T-helper 1 cell treated with Interleukin-12 subunit alpha and Interleukin-12 subunit beta and Interleukin-4 antibody, amounts not matched to agents 30 μg/mL and 1 μg/mL, for 36 hours (primary cell): ENCODE results near the gene CPB2.

Experiments
- H3K27ac Mint-ChIP-seq: one replicate; pipeline ENCODE4 v1.8.0; 2021; ENCODE audit warnings: mild to moderate bottlenecking, mixed read lengths
- H3K27me3 Mint-ChIP-seq: one replicate; pipeline ENCODE4 v1.8.0; 2021; ENCODE audit warnings: low read depth, mixed read lengths
- H3K36me3 Mint-ChIP-seq: one replicate; pipeline ENCODE4 v1.8.0; 2021; ENCODE audit warnings: low read depth, mixed read lengths
- H3K4me1 Mint-ChIP-seq: one replicate; pipeline ENCODE4 v1.8.0; 2021; ENCODE audit warnings: low read depth, mixed read lengths
- H3K4me3 Mint-ChIP-seq: one replicate; pipeline ENCODE4 v1.8.0; 2021; ENCODE audit warnings: mild to moderate bottlenecking, moderate library complexity, mixed read lengths
- H3K9me3 Mint-ChIP-seq: one replicate; pipeline ENCODE4 v1.8.0; 2021; ENCODE audit warnings: mixed read lengths

CPB2 gene

GRCh38 chr13:46121033-46121432, 16.2 kb upstream of the CPB2 start:
- Mint-ChIP-seq H3K4me3 (no peak overlapping the region), H3K27me3 (peaks cover 17% of the 10 kb centered on the region), H3K36me3 (peaks cover 9% of the 10 kb centered on the region), H3K4me1 (peaks cover 18% of the 10 kb centered on the region), H3K9me3 (no peaks in the 10 kb centered on the region), H3K27ac (no peak overlapping the region)

- peaks cover 17% of the 10 kb centered on the region for H3K27me3 Mint-ChIP-seq
- peaks cover 2% of the 10 kb centered on the region for H3K36me3 Mint-ChIP-seq
- H3K4me1 Mint-ChIP-seq: peaks cover 9% of the 10 kb centered on the region
- no peak overlapping the region for H3K27ac Mint-ChIP-seq
- H3K9me3 Mint-ChIP-seq: no peaks in the 10 kb centered on the region
- no peak overlapping the region for H3K4me3 Mint-ChIP-seq
These were observed 15.2 kb upstream of the CPB2 start for GRCh38 chr13:46119883-46120614.

- Mint-ChIP-seq H3K4me1 (no peaks in the 10 kb centered on the region), H3K27ac (no peak overlapping the region), H3K4me3 (no peak overlapping the region)
These were observed 12.0 kb upstream of the CPB2 start for GRCh38 chr13:46116653-46117502.

GRCh38 chr13:46114613-46115012, 9.8 kb upstream of the CPB2 start:
- Mint-ChIP-seq H3K4me1 (no peaks in the 10 kb centered on the region), H3K4me3 (no peak overlapping the region), H3K36me3 (no peaks in the 10 kb centered on the region), H3K9me3 (no peaks in the 10 kb centered on the region), H3K27me3 (peaks cover 44% of the 10 kb centered on the region), H3K27ac (no peak overlapping the region)

More at GRCh38 chr13:46116653-46117502, 12.0 kb upstream of the CPB2 start:
- no peaks in the 10 kb centered on the region for H3K9me3 Mint-ChIP-seq
- H3K36me3 Mint-ChIP-seq: no peaks in the 10 kb centered on the region
- peaks cover 35% of the 10 kb centered on the region for H3K27me3 Mint-ChIP-seq

GRCh38 chr13:46113596-46113995, 8.8 kb upstream of the CPB2 start:
- Mint-ChIP-seq H3K4me3 (no peak overlapping the region), H3K4me1 (no peaks in the 10 kb centered on the region), H3K27me3 (peaks cover 46% of the 10 kb centered on the region), H3K9me3 (no peaks in the 10 kb centered on the region), H3K27ac (no peak overlapping the region), H3K36me3 (no peaks in the 10 kb centered on the region)

- Mint-ChIP-seq H3K4me1 (peaks cover 5% of the 10 kb centered on the region), H3K27me3 (peaks cover 39% of the 10 kb centered on the region), H3K27ac (no peak overlapping the region), H3K9me3 (no peaks in the 10 kb centered on the region), H3K4me3 (no peak overlapping the region), H3K36me3 (no peaks in the 10 kb centered on the region)
These were observed 6.3 kb upstream of the CPB2 start for GRCh38 chr13:46111151-46111550.

GRCh38 chr13:46109451-46109850, 4.6 kb upstream of the CPB2 start:
- Mint-ChIP-seq H3K27me3 (peaks cover 43% of the 10 kb centered on the region), H3K9me3 (no peaks in the 10 kb centered on the region), H3K4me1 (peaks cover 5% of the 10 kb centered on the region), H3K4me3 (no peak overlapping the region), H3K36me3 (no peaks in the 10 kb centered on the region), H3K27ac (no peak overlapping the region)

GRCh38 chr13:46106839-46107371, 2.1 kb upstream of the CPB2 start:
- H3K36me3 Mint-ChIP-seq: no peaks in the 10 kb centered on the region
- peaks cover 5% of the 10 kb centered on the region for H3K4me1 Mint-ChIP-seq
- no peak overlapping the region for H3K27ac Mint-ChIP-seq
- peaks cover 33% of the 10 kb centered on the region for H3K27me3 Mint-ChIP-seq
- no peak overlapping the region for H3K4me3 Mint-ChIP-seq
- H3K9me3 Mint-ChIP-seq: no peaks in the 10 kb centered on the region

- no peak overlapping the region for H3K4me3 Mint-ChIP-seq
- no peaks in the 10 kb centered on the region for H3K36me3 Mint-ChIP-seq
- no peaks in the 10 kb centered on the region for H3K9me3 Mint-ChIP-seq
- H3K4me1 Mint-ChIP-seq: peaks cover 5% of the 10 kb centered on the region
- peaks cover 18% of the 10 kb centered on the region for H3K27me3 Mint-ChIP-seq
- no peak overlapping the region for H3K27ac Mint-ChIP-seq
These were observed 1.8 kb downstream of the CPB2 start for GRCh38 chr13:46103037-46103436.

GRCh38 chr13:46102255-46102605, 2.6 kb downstream of the CPB2 start:
- peaks cover 4% of the 10 kb centered on the region for H3K4me1 Mint-ChIP-seq
- H3K27ac Mint-ChIP-seq: no peak overlapping the region

GRCh38 chr13:46101484-46102254, 3.2 kb downstream of the CPB2 start:
- H3K27ac Mint-ChIP-seq: no peak overlapping the region
- H3K27me3 Mint-ChIP-seq: peaks cover 14% of the 10 kb centered on the region
- H3K9me3 Mint-ChIP-seq: no peaks in the 10 kb centered on the region
- no peaks in the 10 kb centered on the region for H3K36me3 Mint-ChIP-seq
- no peak overlapping the region for H3K4me3 Mint-ChIP-seq
- no peaks in the 10 kb centered on the region for H3K4me1 Mint-ChIP-seq

More at GRCh38 chr13:46102255-46102605, 2.6 kb downstream of the CPB2 start:
- Mint-ChIP-seq H3K9me3 (no peaks in the 10 kb centered on the region), H3K36me3 (no peaks in the 10 kb centered on the region), H3K4me3 (no peak overlapping the region), H3K27me3 (peaks cover 14% of the 10 kb centered on the region)

GRCh38 chr13:46101002-46101401, 3.8 kb downstream of the CPB2 start:
- Mint-ChIP-seq H3K9me3 (no peaks in the 10 kb centered on the region), H3K27ac (no peak overlapping the region), H3K27me3 (peaks cover 14% of the 10 kb centered on the region), H3K36me3 (no peaks in the 10 kb centered on the region), H3K4me1 (no peaks in the 10 kb centered on the region), H3K4me3 (no peak overlapping the region)

GRCh38 chr13:46100191-46100815, 4.5 kb downstream of the CPB2 start:
- no peak overlapping the region for H3K27ac Mint-ChIP-seq
- H3K9me3 Mint-ChIP-seq: no peaks in the 10 kb centered on the region
- no peaks in the 10 kb centered on the region for H3K4me1 Mint-ChIP-seq
- H3K27me3 Mint-ChIP-seq: peaks cover 14% of the 10 kb centered on the region
- H3K4me3 Mint-ChIP-seq: no peak overlapping the region
- no peaks in the 10 kb centered on the region for H3K36me3 Mint-ChIP-seq

GRCh38 chr13:46097663-46098062, 7.2 kb downstream of the CPB2 start:
- Mint-ChIP-seq H3K4me1 (no peaks in the 10 kb centered on the region), H3K4me3 (no peak overlapping the region), H3K9me3 (no peaks in the 10 kb centered on the region), H3K36me3 (no peaks in the 10 kb centered on the region), H3K27ac (no peak overlapping the region), H3K27me3 (peaks cover 14% of the 10 kb centered on the region)
